ENCODE data around the gene COL13A1.

DNA sequence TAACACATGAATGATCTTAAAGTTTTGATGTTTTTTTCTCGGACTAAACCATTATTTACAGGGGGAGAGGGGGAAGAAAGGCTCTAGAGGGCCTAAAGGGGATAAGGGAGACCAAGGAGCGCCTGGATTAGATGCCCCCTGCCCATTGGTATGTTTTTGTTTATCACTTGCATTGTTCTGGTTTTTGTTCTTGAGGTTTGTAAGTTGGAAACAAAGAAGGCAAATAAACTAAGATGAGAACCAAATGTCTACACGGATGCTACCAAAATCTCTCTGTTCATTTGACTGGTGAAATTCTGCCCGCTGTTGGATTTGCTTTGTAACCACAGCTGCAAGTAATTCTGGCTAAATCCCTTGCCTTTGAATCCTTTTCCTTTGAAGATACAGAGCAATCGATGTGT lies 151.1 kb downstream of the COL13A1 start:
- TF ChIP-seq, protein P1, sequence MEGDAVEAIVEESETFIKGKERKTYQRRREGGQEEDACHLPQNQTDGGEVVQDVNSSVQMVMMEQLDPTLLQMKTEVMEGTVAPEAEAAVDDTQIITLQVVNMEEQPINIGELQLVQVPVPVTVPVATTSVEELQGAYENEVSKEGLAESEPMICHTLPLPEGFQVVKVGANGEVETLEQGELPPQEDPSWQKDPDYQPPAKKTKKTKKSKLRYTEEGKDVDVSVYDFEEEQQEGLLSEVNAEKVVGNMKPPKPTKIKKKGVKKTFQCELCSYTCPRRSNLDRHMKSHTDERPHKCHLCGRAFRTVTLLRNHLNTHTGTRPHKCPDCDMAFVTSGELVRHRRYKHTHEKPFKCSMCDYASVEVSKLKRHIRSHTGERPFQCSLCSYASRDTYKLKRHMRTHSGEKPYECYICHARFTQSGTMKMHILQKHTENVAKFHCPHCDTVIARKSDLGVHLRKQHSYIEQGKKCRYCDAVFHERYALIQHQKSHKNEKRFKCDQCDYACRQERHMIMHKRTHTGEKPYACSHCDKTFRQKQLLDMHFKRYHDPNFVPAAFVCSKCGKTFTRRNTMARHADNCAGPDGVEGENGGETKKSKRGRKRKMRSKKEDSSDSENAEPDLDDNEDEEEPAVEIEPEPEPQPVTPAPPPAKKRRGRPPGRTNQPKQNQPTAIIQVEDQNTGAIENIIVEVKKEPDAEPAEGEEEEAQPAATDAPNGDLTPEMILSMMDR (IDR thresholded peaks at IDR 0.05): no peak
- TF ChIP-seq POLR2AphosphoS5 (IDR thresholded peaks at IDR 0.05) (no peak), POLR2A (IDR thresholded peaks at IDR 0.05) (no peak), EP300 (IDR thresholded peaks at IDR 0.05) (no peak)

All from upper lobe of left lung (tissue), 4 donors.